HEK293 (cell line): ENCODE measurements around the gene PACS2.
A peak's percentile ranks its signal among the peaks of the same experiment; 100 is the strongest.

Experiments
- CTCF ChIA-PET: fragments of 350-600 bp; formaldehyde crosslinking; extraction: SDS; loops from one replicate; lab custom pipeline; 2021; ENCODE audit warnings: antibody characterized with exemption; lab: Yijun Ruan, JAX
- POLR2A ChIA-PET: fragments of 300-600 bp; formaldehyde crosslinking; extraction: SDS; loops from one replicate; lab custom pipeline; 2020; ENCODE audit warnings: antibody characterized with exemption, inconsistent platforms; lab: Yijun Ruan, JAX
- H3K27ac ChIP-seq: fragments of 200-500 bp; sonication (Bioruptor generic); 2 replicates; pipeline ENCODE4 v1.5.1; 2014; ENCODE audit warnings: low read depth, low read length, control low read depth, inconsistent platforms; ENCODE audit errors: extremely low read depth
- H3K36me3 ChIP-seq, 2 experiments: fragments of 200-500 bp in 1 of 2; sonication (Bioruptor generic) in 1 of 2; 1 replicate in 1 of 2; 2 replicates in 1 of 2; pipeline ENCODE4 v1.5.1; 2014 to 2017; ENCODE audit warnings: inconsistent platforms in 2 of 2, low read length in 2 of 2; ENCODE audit not compliant: control insufficient read depth in 2 of 2, insufficient read depth in 1 of 2
- H3K4me1 ChIP-seq: fragments of 200-500 bp; sonication (Bioruptor generic); 2 replicates; pipeline ENCODE4 v1.5.1; 2014; ENCODE audit warnings: mild to moderate bottlenecking, low read length, inconsistent platforms; ENCODE audit not compliant: control insufficient read depth, insufficient read depth
- H3K4me3 ChIP-seq: 2 replicates; pipeline ENCODE4 v1.5.1; 2011; ENCODE audit warnings: low read depth, mild to moderate bottlenecking, control low read depth, low read length, moderate library complexity
- H3K9me3 ChIP-seq: fragments of 200-500 bp; sonication (Bioruptor generic); 2 replicates; pipeline ENCODE4 v1.5.1; 2014; ENCODE audit warnings: low read depth, low read length, inconsistent platforms; ENCODE audit not compliant: control insufficient read depth, insufficient read depth
- IKZF3 ChIP-seq: fragments of 450-650 bp; IDR thresholded peaks from 2 replicates; pipeline ENCODE4 v1.5.0; 2018; ENCODE audit warnings: missing biosample characterization, mild to moderate bottlenecking, missing genetic modification characterization, moderate library complexity
- ZIC2 ChIP-seq: fragments of 450-650 bp; formaldehyde crosslinking; IDR thresholded peaks from 2 replicates; pipeline ENCODE4 v1.5.1; 2016; ENCODE audit warnings: missing biosample characterization, missing genetic modification characterization
- ZNF140 ChIP-seq: fragments of 450-650 bp; formaldehyde crosslinking; IDR thresholded peaks from 2 replicates; pipeline ENCODE4 v1.5.1; 2016; ENCODE audit warnings: missing biosample characterization, missing genetic modification characterization
- ZNF341 ChIP-seq: fragments of 450-650 bp; formaldehyde crosslinking; IDR thresholded peaks from 2 replicates; pipeline ENCODE4; 2016; ENCODE audit warnings: low read depth, missing biosample characterization, missing genetic modification characterization
- ZNF48 ChIP-seq: fragments of 450-650 bp; formaldehyde crosslinking; IDR thresholded peaks from 2 replicates; pipeline ENCODE4 v1.5.1; 2016; ENCODE audit warnings: missing biosample characterization, missing genetic modification characterization
- TF ChIP-seq, protein P1 (sequence below): fragments of 450-650 bp; IDR thresholded peaks from 2 replicates; pipeline ENCODE4 v1.5.1; 2018; ENCODE audit warnings: missing biosample characterization, missing genetic modification characterization
- TF ChIP-seq, protein P2 (sequence below): fragments of 450-650 bp; formaldehyde crosslinking; IDR thresholded peaks from 2 replicates; pipeline ENCODE4 v1.5.1; 2016; ENCODE audit warnings: missing biosample characterization, missing genetic modification characterization, low read depth
- TF ChIP-seq, protein P3 (sequence below): fragments of 450-650 bp; formaldehyde crosslinking; IDR thresholded peaks from 2 replicates; pipeline ENCODE4 v1.5.1; 2016; ENCODE audit warnings: missing biosample characterization, missing genetic modification characterization, borderline replicate concordance
- TF ChIP-seq, protein P4 (sequence below): fragments of 450-650 bp; formaldehyde crosslinking; IDR thresholded peaks from 2 replicates; pipeline ENCODE4 v1.5.0; 2017; ENCODE audit warnings: missing biosample characterization, missing genetic modification characterization, borderline replicate concordance

PACS2 gene

DNA sequence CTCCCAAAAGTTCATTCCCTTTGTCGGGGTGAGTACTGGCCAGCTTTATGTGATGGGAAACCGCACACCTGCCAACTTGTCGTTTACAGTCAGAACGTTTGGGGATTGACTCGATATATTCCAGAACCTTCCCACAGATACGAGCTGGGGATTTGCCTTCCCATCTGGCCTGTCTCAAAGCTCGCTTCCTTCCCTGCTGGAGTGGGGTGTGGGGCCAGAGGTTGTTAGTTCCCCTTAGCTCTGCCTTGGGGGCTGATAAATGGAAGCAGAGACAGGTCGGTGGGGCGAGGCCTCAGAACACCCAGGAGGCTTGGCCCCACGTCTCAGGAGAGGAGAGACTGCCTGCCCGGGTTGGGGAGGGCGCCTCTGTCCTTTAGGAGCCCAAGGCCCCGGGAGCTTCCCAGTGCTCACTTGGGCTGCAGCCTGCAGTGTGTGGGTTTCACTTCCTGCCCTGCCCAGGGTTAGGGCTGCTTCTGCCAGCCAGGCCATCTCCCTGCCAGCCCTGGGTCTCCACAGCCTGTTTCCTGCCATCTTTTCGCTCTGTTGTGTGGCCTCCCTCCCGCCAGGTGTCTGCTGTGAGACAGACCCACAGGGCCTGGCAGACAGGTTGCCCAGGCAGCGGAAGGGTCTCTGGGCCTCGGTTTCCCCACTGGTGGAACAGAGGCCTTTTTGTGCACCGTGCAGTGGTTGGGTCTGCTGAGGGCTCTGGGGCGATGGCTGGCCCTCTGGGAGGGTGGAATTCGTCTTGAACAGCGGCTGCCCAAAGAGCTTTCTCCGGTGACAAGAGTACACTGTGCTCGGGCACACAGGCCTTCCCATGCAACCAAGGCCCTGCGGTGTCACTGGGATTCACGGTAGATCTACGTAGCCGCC is 75.7 kb downstream of the PACS2 start:
- Histone ChIP-seq H3K4me3 (no peak overlapping the region), H3K27ac (no peak overlapping the region), H3K36me3 (peaks cover 0 to 3% of the 10 kb centered on the region in 2 experiments; a peak in 1 of 3 replicates), H3K4me1 (no peaks in the 10 kb centered on the region), H3K9me3 (no peaks in the 10 kb centered on the region)
- ChIA-PET CTCF (interaction anchor here (0.5 to 1.1 kb wide), 4 partner anchors 19 to 399 kb away, joined by 3 to 6 read pairs (median 4); no protein-coding TSS in a partner anchor), POLR2A (no interaction called here)
- TF ChIP-seq IKZF3 (tag by site-specific recombination) (no peak), ZNF48 (tag by site-specific recombination) (no peak), ZNF341 (tag by site-specific recombination) (peak; percentile 50)
- TF ChIP-seq, protein P1, sequence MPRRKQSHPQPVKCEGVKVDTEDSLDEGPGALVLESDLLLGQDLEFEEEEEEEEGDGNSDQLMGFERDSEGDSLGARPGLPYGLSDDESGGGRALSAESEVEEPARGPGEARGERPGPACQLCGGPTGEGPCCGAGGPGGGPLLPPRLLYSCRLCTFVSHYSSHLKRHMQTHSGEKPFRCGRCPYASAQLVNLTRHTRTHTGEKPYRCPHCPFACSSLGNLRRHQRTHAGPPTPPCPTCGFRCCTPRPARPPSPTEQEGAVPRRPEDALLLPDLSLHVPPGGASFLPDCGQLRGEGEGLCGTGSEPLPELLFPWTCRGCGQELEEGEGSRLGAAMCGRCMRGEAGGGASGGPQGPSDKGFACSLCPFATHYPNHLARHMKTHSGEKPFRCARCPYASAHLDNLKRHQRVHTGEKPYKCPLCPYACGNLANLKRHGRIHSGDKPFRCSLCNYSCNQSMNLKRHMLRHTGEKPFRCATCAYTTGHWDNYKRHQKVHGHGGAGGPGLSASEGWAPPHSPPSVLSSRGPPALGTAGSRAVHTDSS (tag by site-specific recombination) = no peak
- TF ChIP-seq, protein P2, sequence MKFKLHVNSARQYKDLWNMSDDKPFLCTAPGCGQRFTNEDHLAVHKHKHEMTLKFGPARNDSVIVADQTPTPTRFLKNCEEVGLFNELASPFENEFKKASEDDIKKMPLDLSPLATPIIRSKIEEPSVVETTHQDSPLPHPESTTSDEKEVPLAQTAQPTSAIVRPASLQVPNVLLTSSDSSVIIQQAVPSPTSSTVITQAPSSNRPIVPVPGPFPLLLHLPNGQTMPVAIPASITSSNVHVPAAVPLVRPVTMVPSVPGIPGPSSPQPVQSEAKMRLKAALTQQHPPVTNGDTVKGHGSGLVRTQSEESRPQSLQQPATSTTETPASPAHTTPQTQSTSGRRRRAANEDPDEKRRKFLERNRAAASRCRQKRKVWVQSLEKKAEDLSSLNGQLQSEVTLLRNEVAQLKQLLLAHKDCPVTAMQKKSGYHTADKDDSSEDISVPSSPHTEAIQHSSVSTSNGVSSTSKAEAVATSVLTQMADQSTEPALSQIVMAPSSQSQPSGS (tag by site-specific recombination) = no peak
- TF ChIP-seq, protein P3, sequence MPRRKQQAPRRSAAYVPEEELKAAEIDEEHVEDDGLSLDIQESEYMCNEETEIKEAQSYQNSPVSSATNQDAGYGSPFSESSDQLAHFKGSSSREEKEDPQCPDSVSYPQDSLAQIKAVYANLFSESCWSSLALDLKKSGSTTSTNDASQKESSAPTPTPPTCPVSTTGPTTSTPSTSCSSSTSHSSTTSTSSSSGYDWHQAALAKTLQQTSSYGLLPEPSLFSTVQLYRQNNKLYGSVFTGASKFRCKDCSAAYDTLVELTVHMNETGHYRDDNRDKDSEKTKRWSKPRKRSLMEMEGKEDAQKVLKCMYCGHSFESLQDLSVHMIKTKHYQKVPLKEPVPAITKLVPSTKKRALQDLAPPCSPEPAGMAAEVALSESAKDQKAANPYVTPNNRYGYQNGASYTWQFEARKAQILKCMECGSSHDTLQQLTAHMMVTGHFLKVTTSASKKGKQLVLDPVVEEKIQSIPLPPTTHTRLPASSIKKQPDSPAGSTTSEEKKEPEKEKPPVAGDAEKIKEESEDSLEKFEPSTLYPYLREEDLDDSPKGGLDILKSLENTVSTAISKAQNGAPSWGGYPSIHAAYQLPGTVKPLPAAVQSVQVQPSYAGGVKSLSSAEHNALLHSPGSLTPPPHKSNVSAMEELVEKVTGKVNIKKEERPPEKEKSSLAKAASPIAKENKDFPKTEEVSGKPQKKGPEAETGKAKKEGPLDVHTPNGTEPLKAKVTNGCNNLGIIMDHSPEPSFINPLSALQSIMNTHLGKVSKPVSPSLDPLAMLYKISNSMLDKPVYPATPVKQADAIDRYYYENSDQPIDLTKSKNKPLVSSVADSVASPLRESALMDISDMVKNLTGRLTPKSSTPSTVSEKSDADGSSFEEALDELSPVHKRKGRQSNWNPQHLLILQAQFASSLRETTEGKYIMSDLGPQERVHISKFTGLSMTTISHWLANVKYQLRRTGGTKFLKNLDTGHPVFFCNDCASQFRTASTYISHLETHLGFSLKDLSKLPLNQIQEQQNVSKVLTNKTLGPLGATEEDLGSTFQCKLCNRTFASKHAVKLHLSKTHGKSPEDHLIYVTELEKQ (tag by site-specific recombination) = no peak
- TF ChIP-seq, protein P4, sequence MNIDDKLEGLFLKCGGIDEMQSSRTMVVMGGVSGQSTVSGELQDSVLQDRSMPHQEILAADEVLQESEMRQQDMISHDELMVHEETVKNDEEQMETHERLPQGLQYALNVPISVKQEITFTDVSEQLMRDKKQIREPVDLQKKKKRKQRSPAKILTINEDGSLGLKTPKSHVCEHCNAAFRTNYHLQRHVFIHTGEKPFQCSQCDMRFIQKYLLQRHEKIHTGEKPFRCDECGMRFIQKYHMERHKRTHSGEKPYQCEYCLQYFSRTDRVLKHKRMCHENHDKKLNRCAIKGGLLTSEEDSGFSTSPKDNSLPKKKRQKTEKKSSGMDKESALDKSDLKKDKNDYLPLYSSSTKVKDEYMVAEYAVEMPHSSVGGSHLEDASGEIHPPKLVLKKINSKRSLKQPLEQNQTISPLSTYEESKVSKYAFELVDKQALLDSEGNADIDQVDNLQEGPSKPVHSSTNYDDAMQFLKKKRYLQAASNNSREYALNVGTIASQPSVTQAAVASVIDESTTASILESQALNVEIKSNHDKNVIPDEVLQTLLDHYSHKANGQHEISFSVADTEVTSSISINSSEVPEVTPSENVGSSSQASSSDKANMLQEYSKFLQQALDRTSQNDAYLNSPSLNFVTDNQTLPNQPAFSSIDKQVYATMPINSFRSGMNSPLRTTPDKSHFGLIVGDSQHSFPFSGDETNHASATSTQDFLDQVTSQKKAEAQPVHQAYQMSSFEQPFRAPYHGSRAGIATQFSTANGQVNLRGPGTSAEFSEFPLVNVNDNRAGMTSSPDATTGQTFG (tag by site-specific recombination) = no peak

DNA sequence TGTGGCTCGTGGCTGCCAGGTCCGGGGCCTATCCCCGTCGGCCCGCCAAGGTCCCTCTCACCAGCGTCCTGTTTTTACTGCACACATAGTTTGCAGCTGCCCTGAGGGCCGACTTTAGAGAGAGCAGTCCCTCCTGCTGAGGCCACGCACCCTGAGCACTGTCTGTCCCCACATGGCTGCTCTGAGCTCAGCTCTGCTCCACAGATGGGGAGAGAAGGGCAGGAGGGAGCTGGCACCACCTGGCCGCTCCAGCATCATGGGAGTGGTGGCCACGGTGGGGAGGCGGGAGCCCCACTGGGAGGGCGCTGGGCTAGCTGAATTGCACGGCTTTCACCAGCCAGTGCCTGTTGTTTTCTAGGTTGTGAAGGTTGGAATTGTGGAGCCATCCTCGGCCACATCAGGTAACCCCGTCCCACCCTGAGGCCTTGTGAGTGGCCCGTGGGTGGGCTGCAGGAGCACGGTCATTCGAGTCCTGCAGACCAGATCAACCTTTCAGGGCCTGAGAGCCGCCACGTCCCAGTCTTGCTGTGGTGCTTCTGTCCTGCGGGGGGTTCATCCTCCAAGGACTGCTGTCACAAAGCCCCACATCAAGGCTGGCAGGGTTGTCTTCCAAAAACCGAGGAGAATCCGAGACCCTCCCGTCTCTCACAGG is 76.4 kb downstream of the PACS2 start:
- peak; percentile 93 for TF ChIP-seq ZIC2
- no peak for TF ChIP-seq ZNF140 (tag by site-specific recombination)
- no peaks in the 10 kb centered on the region for H3K4me1 ChIP-seq
- H3K27ac ChIP-seq = no peak overlapping the region
- no peaks in the 10 kb centered on the region for H3K9me3 ChIP-seq
- CTCF ChIA-PET = interaction anchor here (1.1 kb wide), 1 partner anchor 90 kb away, joined by 6 read pairs; no protein-coding TSS in a partner anchor
- POLR2A ChIA-PET = no interaction called here
- H3K4me3 ChIP-seq = no peak overlapping the region
- H3K36me3 ChIP-seq = no peaks in the 10 kb centered on the region
